HG02571 (cell line): ENCODE results near the gene GALR2.
"Not testable (repeated sequence)": the region's sequence is repeated elsewhere in the genome, so short reads cannot be mapped to it uniquely, and the experiment has no call there.

Experiments used
- ATAC-seq: cut with Tn5 transposase; IDR thresholded peaks from one replicate; pipeline ENCODE4 v1.9.1; 2021; ENCODE audit warnings: mild to moderate bottlenecking, moderate library complexity; ENCODE audit not compliant: unreplicated experiment

Gene GALR2

DNA sequence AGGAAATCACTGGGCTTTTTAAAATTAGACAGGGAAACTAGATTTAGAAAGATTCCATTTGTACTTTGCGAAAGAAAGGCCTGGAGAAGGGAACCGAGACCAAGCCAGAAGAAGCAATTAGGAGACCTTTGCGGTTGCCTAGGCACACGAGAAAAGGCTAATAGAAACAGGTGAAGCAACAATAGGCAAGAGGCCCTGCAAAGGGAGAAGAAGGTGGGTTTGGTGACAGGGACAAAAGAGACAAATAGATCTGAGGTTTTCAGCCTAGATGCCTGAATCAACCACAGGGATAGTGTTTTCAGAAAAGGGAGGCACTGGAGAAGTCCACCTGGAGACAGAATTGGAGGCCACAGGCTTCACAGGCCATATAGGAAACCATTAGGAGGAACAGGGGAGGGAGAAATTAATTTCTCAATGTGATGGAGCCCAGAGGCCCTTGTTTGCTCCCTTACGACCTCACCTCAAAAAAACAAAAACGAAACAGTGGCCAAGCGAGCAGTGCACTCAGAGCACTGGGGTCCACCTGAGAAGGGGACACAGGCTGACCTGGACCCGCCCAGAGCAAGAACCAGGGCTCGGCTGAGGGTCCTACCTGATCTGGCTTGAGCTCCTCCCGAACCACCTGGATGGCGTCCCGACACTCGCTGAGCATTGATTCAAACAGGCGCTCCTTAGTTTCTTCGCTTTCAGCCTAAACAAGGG, 24.6 kb upstream of the GALR2 start:
- ATAC-seq, result no peak

DNA sequence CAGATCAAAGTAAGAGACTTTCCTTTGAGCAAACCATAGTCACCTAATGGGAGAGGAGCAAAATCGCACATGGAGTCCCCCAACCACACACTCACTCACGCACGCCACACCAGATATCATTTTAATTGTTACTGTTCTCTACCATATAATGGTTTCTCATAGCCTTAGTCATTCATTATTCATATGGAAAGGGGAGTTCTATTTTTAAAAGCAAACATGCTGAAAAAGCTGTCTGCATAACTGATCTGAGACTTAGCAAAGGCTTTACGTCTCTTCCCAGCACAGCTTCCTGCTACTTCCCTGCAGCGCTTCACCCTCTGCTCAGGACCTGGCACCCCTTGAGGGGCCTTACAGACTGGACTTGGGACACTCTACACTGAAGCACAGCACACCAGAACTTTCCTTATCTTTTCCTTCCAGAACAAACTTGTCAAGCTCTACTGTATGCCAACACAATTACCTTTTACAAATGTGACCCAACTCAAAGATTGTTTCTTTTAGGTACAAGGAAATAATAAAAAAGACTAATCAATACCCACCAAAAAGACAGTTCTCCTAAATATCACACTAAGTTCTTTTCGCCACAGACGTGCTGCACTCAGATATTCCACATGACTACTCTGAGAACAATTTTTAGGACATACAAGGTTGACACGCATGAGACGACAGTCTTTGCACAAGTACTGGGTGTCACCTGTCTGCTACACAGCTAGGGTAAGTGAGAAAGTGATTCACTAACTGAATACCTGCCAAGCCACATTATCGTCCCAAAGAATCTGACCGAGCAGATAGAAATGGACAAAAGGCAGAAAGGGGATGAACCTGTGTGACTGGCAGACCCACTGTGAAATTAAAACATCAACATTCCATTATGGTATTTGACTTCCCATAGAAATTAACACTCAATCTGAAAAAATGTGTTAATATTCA, 23.8 kb upstream of the GALR2 start:
- no peak for ATAC-seq

DNA sequence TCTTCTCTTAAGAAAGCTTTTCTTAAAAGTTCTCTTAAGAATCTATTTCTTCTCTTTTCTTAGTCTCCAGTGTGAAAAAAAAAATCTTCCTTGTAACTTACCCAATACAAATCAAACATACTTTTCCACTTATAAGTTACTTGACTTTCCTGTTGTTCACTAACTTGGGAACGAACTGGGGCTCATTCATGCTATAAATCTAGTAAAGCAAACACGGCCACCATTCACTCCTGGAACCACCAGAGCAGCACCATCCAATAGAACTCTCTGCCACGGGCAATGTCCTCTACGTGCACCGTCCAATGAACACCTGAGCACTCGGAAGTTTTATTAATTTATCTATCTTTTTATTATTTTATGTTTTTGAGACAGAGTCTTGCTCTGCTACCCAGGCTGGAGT, 23.0 kb upstream of the GALR2 start:
- ATAC-seq, result no peak

DNA sequence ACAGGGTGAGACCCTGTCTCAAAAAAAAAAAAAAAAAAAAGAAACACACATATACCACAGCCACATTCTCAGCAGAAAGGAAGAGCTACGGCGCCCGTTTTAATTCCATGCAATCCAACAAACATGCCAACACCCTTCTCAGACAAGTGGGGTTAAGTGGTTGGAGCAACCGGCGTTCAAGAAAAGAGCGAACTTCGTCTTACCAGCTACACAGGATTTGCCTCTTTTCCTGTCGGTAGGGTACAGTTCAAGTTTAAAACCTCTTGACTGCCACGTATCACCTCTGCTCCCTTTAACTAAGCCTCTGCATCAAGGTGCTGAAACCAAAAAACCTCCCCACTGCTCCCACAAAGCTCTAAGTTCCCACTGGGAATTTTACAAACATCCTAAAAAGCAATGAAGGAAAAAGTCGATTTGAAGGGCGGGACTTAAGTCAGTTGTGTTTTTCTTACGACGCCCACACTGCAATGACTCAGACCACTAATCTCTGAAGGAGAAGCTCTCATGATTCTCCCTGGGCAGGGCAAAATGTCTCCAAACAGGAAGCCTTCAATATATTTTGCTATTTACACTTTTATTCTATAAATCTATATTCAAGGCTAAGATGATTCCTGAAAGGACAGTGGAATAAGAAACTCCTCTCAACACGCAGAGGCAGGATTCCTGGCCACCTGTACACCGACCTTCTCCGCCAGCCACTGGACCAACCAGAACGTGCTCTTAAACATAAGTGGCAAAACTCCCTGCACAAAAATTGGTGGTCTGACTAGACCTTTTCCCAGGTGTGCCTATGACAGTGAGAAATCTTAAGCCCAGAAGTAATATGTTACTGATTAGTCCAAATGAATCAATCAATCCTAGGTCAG, 21.1 kb upstream of the GALR2 start:
- no peak for ATAC-seq

DNA sequence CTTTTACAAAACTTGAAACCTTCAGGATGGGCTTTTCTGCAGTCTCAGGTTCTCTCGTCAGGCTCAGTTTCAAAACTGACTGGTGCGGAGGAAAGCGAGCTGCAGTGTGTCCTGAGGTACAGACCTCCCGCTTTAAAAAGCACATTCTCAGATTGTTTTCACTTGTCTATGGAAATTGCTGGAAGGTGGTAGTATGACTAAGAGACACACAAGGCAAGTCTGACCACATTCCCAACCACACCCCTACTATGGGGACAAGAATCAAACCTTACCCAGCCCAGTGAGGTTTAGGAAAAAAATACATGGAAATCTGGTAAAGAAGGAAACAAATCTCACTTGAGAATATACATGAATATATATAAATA, 20.5 kb upstream of the GALR2 start:
- ATAC-seq, result no peak

DNA sequence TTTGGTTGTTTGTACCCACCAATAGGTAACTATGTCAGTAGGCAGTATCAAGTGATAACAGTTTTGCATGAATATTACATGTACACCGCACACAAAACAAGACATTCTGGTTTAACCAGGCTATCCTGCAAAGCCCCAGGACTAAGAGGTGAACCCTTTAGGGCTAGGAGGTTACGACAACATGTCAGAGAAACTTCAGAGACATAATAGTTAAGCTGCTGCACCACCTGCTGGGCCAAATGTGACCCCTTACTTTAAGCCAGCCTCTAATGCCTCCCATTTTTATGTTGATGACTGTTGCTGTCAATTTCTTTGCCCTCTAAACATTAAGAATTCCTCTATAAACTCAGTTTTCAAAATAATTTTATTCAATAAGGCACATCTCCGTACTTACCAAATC, 17.7 kb upstream of the GALR2 start:
- ATAC-seq, result no peak

DNA sequence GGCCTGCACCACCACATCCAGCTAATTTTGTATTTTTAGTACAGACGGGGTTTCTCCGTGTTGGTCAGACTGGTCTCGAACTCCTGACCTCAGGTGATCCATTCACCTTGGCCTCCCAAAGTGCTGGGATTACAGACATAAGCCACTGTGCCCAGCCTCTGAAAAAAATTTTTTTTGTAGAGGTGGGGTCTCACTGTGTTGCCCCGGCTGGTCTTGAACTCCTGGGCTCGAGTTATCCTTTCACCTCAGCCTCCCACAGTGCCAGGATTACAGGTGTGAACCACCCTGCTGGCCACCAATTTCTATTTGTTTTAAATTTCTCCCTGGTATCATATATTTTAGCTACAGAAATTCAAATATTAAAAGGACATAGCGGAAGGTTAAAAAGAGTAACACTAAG, 16.3 kb upstream of the GALR2 start:
- not testable (repeated sequence) for ATAC-seq

DNA sequence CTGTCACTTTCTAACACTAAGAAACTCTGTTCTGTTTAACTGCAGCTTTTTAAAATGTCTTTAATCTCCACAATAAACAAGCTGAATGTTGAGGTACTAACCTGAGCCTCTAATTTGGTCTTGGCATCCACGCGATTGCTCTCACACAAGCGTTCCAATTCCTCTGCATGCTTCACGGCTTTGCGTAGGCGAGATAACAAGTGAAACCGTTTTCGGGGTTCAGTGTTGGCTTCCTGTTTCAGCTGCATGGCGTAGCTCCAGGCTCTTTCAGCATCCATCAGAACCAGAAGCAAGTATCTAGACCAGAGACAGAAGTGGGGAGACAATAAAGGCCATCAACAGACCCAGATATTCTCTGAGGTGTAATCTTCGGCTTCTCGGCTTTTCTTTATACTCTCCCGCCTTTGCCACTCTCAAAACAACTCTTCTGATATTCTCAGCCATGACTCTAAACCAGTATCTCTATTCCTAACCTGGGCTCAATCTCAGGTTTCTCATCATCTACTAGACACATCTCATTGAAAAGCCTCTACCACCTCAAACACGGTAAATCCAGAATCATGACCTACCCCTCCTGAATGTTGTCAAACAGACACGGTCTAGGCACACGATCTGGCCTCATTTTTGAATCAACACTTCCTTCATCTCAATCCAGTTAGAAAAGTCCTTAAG, 10.6 kb upstream of the GALR2 start:
- no peak for ATAC-seq

DNA sequence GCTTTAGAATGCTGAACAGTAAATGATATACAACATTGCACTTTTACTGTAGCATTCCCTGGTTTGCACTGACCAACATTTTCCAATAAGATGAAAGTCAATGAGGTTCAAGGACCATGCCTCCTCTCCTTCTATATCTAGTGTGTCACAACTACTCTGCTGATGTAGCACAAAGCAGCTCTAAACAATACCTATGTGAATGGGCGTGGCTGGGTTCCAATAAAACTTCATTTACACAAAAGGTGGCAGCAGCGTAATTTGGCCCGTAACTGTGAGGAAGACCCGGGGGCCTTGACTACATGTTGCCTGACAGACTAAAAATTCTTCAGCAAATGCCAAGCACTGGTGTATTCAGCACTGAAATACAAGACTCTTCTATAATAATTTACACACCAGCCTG, 8.8 kb upstream of the GALR2 start:
- ATAC-seq, result no peak

DNA sequence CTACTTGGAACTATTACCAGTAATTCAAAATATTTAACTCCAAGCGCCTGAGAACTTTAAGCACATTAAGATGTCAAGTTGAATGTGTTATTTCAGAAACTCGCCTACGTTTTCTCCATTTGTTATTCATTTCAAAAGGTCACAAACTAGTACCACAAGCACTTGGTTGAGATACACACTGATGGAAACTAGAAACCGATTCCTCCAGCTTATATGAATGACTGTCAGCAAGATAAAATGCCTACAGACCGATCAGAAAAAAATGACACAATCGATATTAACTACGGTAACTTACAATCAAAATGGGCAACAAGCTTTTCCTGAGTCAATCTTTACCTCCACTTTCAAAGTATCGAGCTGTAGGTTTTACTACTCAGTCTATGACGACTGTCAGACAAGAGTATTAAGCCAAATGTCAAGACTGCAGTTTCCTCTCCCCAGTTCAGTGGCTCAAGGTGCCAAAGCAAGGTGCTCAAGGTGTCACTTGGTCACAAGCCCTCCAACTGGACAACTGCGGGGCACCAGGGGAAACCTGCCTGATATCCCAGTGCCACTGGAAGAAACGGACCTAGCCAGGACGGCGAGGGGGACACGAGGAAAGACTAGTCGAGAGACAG, 2.9 kb upstream of the GALR2 start:
- no peak for ATAC-seq

DNA sequence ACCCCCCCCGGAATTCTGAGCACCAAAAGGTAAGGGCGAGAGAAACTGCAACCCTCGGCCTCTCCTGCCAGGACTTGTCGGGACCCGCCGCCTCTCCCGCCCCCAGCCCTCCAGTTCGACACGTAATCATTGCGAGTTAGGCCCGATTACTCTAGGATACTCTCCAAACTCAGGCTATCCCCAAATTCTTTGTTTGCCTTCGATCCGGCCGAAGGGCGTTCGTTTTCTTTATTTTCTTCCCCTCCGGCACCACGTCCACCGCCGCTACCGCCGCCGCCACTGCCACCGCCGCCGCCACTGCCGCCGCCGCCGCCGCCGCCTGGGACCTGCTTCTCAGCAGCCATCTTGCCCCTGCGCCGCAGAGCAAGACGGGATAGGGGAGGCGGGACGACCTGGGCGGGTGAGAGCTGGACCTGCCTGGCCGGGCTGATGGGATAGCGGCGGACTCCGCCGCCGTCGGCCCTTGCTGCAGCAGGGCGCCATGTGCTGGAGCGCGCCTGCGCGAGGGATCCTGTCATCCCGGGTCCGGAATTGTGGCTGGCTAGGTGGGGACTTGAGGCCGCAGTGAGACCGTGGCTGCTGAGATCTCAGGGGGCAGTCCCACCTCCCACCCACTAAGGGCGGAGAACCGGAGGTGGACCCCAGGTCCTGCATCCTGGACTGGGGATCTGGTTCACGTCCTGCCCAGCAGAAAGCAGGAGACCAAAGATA, 2.3 kb upstream of the GALR2 start, which contains the start of gene SRP68:
SRP68 (minus strand) TSS at position 370 of the 711 bp plus-strand sequence; CDS start at position 344, 26 bp downstream.
- ATAC-seq, result peak; percentile 85

DNA sequence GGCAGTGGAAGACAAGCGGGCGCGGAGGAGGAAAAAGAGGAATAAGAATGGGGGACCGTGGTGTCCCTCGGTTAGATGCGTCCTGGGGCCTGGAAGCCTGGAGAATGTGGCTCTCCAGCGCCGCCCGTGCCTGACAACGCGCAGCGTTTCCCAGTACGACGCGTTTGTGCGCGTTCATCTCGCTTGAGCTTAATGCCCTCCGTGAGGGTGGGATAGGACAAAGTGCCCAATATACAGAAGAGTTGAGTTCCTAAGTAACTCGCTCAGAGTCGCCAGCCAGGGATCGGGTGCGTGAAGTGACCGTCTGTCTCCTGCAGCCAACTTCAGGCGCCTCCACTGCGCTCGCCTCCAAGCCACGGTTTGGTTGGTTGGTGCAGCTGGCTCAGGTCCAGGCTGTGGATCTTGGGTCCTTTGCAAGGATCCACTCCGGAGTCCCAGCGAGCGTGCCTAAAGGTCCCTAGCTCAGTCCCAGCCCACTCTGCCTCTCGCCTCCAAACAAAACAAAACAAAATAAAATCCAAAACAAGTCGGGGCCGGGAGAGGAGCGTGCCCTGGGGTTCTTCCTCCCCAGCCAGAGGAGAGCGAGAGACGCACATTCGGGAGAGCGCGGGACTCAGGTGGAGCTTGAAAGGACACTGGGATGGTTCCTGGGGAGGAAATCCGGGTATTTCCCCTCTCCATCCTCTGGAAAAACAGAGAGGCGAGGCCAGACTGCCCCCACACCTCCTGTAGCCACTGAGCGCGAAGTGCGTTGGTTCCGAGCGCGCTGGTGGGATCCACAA, 974 bp downstream of the GALR2 start:
- no peak for ATAC-seq

DNA sequence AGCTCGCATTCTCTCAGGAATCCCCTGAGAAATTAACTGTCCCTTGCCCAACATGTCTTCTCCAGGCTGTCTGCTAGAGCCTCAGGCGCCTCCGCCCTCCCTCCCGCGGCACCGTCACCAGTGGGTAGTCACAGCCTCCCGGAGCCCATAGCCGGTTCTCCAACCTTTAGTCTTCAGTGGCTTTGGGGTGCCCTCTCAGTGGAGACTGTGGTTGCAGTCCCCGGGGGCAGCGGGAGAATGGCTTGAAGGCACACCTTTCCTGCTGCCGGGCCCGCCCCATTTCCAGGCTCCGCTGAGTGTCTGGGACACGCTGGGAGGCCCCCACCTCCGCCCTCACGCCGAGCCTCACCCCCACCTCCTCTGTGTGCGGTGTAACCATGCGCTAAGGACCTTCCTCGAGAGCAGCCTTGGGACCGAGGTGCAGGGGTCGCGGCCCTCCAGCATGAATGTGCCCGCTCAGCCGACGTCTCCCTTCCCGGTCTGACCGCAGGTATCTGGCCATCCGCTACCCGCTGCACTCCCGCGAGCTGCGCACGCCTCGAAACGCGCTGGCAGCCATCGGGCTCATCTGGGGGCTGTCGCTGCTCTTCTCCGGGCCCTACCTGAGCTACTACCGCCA, 1.7 kb downstream of the GALR2 start:
- no peak for ATAC-seq

DNA sequence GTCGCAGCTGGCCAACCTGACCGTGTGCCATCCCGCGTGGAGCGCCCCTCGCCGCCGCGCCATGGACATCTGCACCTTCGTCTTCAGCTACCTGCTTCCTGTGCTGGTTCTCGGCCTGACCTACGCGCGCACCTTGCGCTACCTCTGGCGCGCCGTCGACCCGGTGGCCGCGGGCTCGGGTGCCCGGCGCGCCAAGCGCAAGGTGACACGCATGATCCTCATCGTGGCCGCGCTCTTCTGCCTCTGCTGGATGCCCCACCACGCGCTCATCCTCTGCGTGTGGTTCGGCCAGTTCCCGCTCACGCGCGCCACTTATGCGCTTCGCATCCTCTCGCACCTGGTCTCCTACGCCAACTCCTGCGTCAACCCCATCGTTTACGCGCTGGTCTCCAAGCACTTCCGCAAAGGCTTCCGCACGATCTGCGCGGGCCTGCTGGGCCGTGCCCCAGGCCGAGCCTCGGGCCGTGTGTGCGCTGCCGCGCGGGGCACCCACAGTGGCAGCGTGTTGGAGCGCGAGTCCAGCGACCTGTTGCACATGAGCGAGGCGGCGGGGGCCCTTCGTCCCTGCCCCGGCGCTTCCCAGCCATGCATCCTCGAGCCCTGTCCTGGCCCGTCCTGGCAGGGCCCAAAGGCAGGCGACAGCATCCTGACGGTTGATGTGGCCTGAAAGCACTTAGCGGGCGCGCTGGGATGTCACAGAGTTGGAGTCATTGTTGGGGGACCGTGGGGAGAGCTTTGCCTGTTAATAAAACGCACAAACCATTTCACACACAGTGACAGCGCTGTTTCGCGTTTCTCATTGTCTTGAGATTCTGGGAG, 2.4 kb downstream of the GALR2 start:
- ATAC-seq, result no peak

DNA sequence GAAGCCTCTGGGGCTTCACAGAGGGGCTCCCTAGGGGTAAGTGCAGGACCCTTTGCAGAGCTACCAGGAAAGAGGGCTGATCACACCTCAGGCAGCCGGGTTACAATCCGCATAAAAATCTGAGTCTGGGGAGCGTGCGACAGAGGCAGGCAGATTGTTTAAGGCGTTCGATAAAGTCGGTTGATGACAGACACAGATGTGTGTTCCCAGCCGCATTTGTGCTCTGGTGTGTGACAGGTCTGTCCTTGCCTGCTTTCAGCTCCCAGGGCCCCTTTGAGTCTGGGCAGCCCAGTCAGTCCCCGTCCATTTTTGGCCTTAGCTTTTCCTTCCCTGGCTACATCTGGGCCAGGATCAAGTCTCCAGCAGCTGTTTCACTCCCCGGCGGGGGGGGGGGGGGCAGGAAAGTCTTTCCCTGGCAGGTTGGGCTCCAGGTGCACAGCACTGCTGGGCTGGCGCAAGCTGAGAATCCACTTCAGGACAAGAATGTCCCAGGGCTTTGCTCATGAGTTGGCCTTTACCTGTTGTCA, 3.1 kb downstream of the GALR2 start:
- no peak for ATAC-seq

DNA sequence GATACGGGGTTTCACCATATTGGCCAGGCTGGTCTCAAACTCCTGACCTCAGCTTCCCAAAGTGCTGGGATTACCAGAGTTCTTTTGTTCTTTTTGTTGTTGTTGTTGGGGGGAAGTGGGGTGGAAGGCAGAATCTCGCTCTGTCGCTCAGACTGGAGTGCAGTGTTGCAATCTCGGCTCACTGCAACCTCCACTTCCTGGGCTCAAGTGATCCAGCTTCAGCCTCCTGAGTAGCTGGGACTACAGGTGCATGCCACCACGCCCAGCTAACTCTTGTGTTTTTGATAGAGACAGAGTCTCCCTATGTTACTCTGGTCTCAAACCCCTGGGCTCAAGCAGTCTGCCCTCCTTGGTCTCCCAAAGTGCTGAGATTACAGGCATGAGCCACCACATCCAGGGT, 3.8 kb downstream of the GALR2 start:
- ATAC-seq, result not testable (repeated sequence)

DNA sequence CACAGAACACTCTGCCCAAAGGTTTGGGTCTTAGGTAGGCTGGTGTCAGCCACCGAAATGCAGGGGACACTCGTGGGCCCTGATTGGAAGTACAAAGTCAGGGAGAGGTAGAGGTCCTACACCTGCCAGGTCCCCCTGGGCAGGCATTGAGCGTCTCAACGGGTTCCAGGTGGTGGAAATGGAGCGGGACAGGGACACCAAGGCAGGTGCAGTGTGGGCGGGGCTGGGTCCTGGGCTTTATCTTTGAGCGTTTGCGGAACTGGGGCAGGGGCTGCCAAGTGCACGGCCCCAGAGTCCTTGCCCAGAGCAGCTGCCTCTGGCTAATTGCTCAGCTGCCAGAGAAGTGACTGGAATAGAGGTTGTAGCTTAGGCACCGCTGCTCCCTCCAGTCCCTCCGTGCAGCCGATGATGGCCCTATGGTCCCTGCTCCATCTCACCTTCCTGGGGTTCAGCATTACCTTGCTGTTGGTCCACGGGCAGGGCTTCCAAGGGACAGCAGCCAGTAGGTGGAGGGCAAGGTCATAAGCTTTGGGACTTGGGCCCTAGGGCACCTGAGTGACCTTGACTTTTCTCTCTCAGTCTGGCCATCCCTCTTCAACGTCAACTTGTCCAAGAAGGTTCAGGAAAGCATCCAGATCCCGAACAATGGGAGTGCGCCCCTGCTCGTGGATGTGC, 4.4 kb downstream of the GALR2 start, which contains the start of gene ZACN:
ZACN (plus strand) TSS at position 323 of the 675 bp plus-strand sequence; CDS start at position 406, 83 bp downstream.
- no peak for ATAC-seq
